IMR-90 (cell line): Measurements from ENCODE around the gene ATP13A1. TPM values are rescaled to one million over a fixed set of nuclear protein-coding genes. Genes with fewer than 3 reads are reported as not detected.

Experiments used
- ATAC-seq: fragments of 200-7000 bp; cut with Tn5 transposase; 2 replicates; pipeline ENCODE4 v1.9.1; 2020; ENCODE audit warnings: low read depth, mild to moderate bottlenecking, moderate library complexity
- BruUV-seq: library from RNA; stranded (reverse); fragments of 400-500 nt; replicated peaks from 2 replicates; lab custom pipeline; 2021; lab: Mats Ljungman, UMichigan
- CTCF ChIA-PET: fragments of 300-600 bp; formaldehyde crosslinking; extraction: SDS; loops from one replicate; lab custom pipeline; 2021; ENCODE audit warnings: antibody characterized with exemption; lab: Yijun Ruan, JAX
- POLR2A ChIA-PET: fragments of 300-600 bp; sonication (Branson Sonifier 250); formaldehyde crosslinking; loops from one replicate; lab custom pipeline; 2022; ENCODE audit warnings: antibody characterized with exemption; ENCODE audit not compliant: unreplicated experiment; lab: Charles Lee
- DNase-seq: peaks from one replicate; pipeline ENCODE4 v3.0.0; 2013
- H2AFZ ChIP-seq: replicated peaks from 2 replicates; pipeline ENCODE3; 2013; ENCODE audit warnings: low read length, mild to moderate bottlenecking; ENCODE audit not compliant: poor library complexity
- H2AK5ac ChIP-seq: 2 replicates; pipeline ENCODE4 v1.6.1; 2013; ENCODE audit warnings: low read depth, low read length, inconsistent platforms
- H2AK9ac ChIP-seq: replicated peaks from 2 replicates; pipeline ENCODE3; 2013; ENCODE audit warnings: mild to moderate bottlenecking, low read depth, low read length, moderate library complexity; ENCODE audit not compliant: poor library complexity
- H2BK120ac ChIP-seq: 2 replicates; pipeline ENCODE4 v1.6.1; 2013; ENCODE audit warnings: low read depth, low read length, inconsistent platforms
- H2BK15ac ChIP-seq: 3 replicates; pipeline ENCODE4 v1.6.1; 2013; ENCODE audit warnings: low read depth, low read length, inconsistent platforms
- H2BK20ac ChIP-seq: 2 replicates; pipeline ENCODE4 v1.6.1; 2013; ENCODE audit warnings: low read depth, mild to moderate bottlenecking, inconsistent platforms, low read length, moderate library complexity
- H2BK5ac ChIP-seq: 2 replicates; pipeline ENCODE4 v1.6.1; 2013; ENCODE audit warnings: mild to moderate bottlenecking, low read depth, low read length, inconsistent platforms; ENCODE audit not compliant: poor library complexity, severe bottlenecking
- H3K14ac ChIP-seq: replicated peaks from 2 replicates; pipeline ENCODE4 v1.6.1; 2013; ENCODE audit warnings: low read depth, low read length, inconsistent platforms
- H3K18ac ChIP-seq: 2 replicates; pipeline ENCODE4 v1.6.1; 2013; ENCODE audit warnings: low read depth, low read length, control low read depth
- H3K23ac ChIP-seq: 2 replicates; pipeline ENCODE4 v1.6.1; 2013; ENCODE audit warnings: low read depth, low read length, inconsistent platforms
- H3K27ac ChIP-seq: 2 replicates; pipeline ENCODE4 v1.5.1; 2013; ENCODE audit warnings: mild to moderate bottlenecking, control low read depth, low read length; ENCODE audit not compliant: insufficient read depth
- H3K27me3 ChIP-seq: 2 replicates; pipeline ENCODE4 v1.6.1; 2013; ENCODE audit warnings: low read length; ENCODE audit not compliant: control insufficient read depth, insufficient read depth
- H3K36me3 ChIP-seq: 2 replicates; pipeline ENCODE4 v1.6.1; 2013; ENCODE audit warnings: low read length, mixed read lengths; ENCODE audit not compliant: control insufficient read depth, insufficient read depth
- H3K4ac ChIP-seq: 2 replicates; pipeline ENCODE4 v1.6.1; 2013; ENCODE audit warnings: low read depth, low read length, inconsistent platforms
- H3K4me1 ChIP-seq: 2 replicates; pipeline ENCODE4 v1.6.1; 2013; ENCODE audit warnings: low read length, mixed read lengths; ENCODE audit not compliant: control insufficient read depth, insufficient read depth
- H3K4me2 ChIP-seq: 2 replicates; pipeline ENCODE4 v1.6.1; 2013; ENCODE audit warnings: low read depth, mild to moderate bottlenecking, control low read depth, low read length, moderate library complexity
- H3K4me3 ChIP-seq: 2 replicates; pipeline ENCODE4 v1.5.1; 2013; ENCODE audit warnings: low read depth, mild to moderate bottlenecking, control low read depth, low read length, moderate library complexity; ENCODE audit not compliant: insufficient read depth
- H3K56ac ChIP-seq: 2 replicates; pipeline ENCODE4 v1.6.1; 2013; ENCODE audit warnings: low read length, inconsistent platforms; ENCODE audit not compliant: insufficient read depth; ENCODE audit errors: extremely low read depth
- H3K79me1 ChIP-seq, 2 experiments: 2 replicates each; pipeline ENCODE4 v1.6.1; 2013; ENCODE audit warnings: low read length in 2 of 2, inconsistent platforms in 1 of 2, low read depth in 1 of 2
- H3K9ac ChIP-seq: 2 replicates; pipeline ENCODE4 v1.6.1; 2013; ENCODE audit warnings: low read depth, low read length, control low read depth
- H3K9me1 ChIP-seq: 2 replicates; pipeline ENCODE4 v1.6.1; 2013; ENCODE audit warnings: low read length, inconsistent platforms; ENCODE audit not compliant: insufficient read depth
- H3K9me3 ChIP-seq: 2 replicates; pipeline ENCODE4 v1.6.1; 2013; ENCODE audit warnings: low read length; ENCODE audit not compliant: control insufficient read depth, insufficient read depth
- H4K20me1 ChIP-seq: 2 replicates; pipeline ENCODE4 v1.6.1; 2013; ENCODE audit warnings: low read length, inconsistent platforms; ENCODE audit not compliant: insufficient read depth
- H4K5ac ChIP-seq: 2 replicates; pipeline ENCODE4 v1.6.1; 2013; ENCODE audit warnings: mild to moderate bottlenecking, low read depth, low read length, control low read depth
- H4K8ac ChIP-seq, 2 experiments: 2 replicates each; pipeline ENCODE4 v1.6.1; 2013; ENCODE audit warnings: low read depth in 2 of 2, low read length in 2 of 2, control low read depth in 1 of 2, inconsistent platforms in 1 of 2
- H4K91ac ChIP-seq: 2 replicates; pipeline ENCODE4 v1.6.1; 2013; ENCODE audit warnings: low read depth, low read length, inconsistent platforms; ENCODE audit not compliant: insufficient read depth
- ELK1 ChIP-seq: fragments of 150-350 bp; IDR thresholded peaks from 2 replicates; pipeline ENCODE4 v1.6.1; 2016; ENCODE audit warnings: low read depth, mild to moderate bottlenecking, low read length, moderate library complexity, borderline replicate concordance
- FOS ChIP-seq: fragments of 150-350 bp; IDR thresholded peaks from 2 replicates; pipeline ENCODE4 v1.6.1; 2016; ENCODE audit warnings: low read depth, low read length
- NFE2L2 ChIP-seq: fragments of 150-350 bp; IDR thresholded peaks from 2 replicates; pipeline ENCODE4 v1.6.1; 2016; ENCODE audit warnings: low read depth, mild to moderate bottlenecking, low read length
- RAD21 ChIP-seq: IDR thresholded peaks from 2 replicates; pipeline ENCODE4 v1.6.1; 2012; ENCODE audit warnings: low read length, improper control_type of control experiment
- RCOR1 ChIP-seq: IDR thresholded peaks from 2 replicates; pipeline ENCODE4 v1.6.1; 2012; ENCODE audit warnings: mild to moderate bottlenecking, low read length, improper control_type of control experiment; ENCODE audit not compliant: insufficient replicate concordance
- SMC3 ChIP-seq: fragments of 150-350 bp; IDR thresholded peaks from 2 replicates; pipeline ENCODE4 v1.6.1; 2016; ENCODE audit warnings: low read depth, mild to moderate bottlenecking, antibody characterized with exemption, low read length, moderate library complexity
- USF2 ChIP-seq: fragments of 150-350 bp; IDR thresholded peaks from 2 replicates; pipeline ENCODE4 v1.6.1; 2017; ENCODE audit warnings: mild to moderate bottlenecking, antibody characterized with exemption, low read length, low read depth
- WGBS, 2 experiments: methylation state at CpG; one replicate each; pipeline versions ENCODE4 v1.1.5 to v1.1.7; 2013; ENCODE audit warnings: missing lambda C conversion rate in 2 of 2; ENCODE audit not compliant: insufficient read length in 1 of 2; ENCODE audit errors: extremely low coverage in 2 of 2; 5-methylcytosine and 5-hydroxymethylcytosine counted together
- dilution Hi-C: fragments of 300-500 bp; cut with HindIII; formaldehyde crosslinking; loops from one replicate; pipeline ENCODE4 v1.14.3; 2018; ENCODE audit warnings: low sequenced_read_pairs; ENCODE audit not compliant: unreplicated experiment
- in situ Hi-C: fragments of 300-500 bp; cut with MboI; formaldehyde crosslinking; loops from 3 replicates; pipeline ENCODE4 v1.14.3; 2019; ENCODE audit warnings: low sequenced_read_pairs, inconsistent platforms, mixed read lengths
- intact Hi-C: fragments of 100-400 bp; cut with micrococcal nuclease; formaldehyde crosslinking; loops from 2 replicates; pipeline ENCODE4 v1.10.0; 2022
- polyA plus RNA-seq, 3 experiments: library from polyadenylated mRNA; depleted of rRNA; stranded (reverse); fragments of >200 nt; gene quantifications; 2 replicates each; pipeline ENCODE4 v1.2.3, GENCODE V29; 2012; ENCODE audit warnings: low replicate concordance in 1 of 3
- total RNA-seq: library from RNA; depleted of rRNA; stranded (reverse); fragments of >200 nt; gene quantifications from 2 replicates; pipeline ENCODE4 v1.2.3, GENCODE V29; 2012

The ATP13A1 gene
- total and polyA plus RNA-seq, 2 of the 4 experiments (the other 2 are of a cell fraction), result 13.3 to 43.8 TPM

GRCh38 chr19:19651076-19651475 is 12.4 kb downstream of the ATP13A1 start:
- Histone ChIP-seq H3K4ac (no peak overlapping the region), H4K8ac (no peak overlapping the region), H4K5ac (no peak overlapping the region), H2BK120ac (no peak overlapping the region), H2BK20ac (no peak overlapping the region), H3K23ac (no peak overlapping the region), H3K4me1 (no peaks in the 10 kb centered on the region), H4K91ac (no peak overlapping the region), H3K9ac (no peak overlapping the region), H2AK9ac (no peak overlapping the region), H3K18ac (no peak overlapping the region), H2AK5ac (no peak overlapping the region), H3K27me3 (no peaks in the 10 kb centered on the region), H3K9me3 (no peaks in the 10 kb centered on the region), H2AFZ (no peak overlapping the region), H3K56ac (no peak overlapping the region), H3K9me1 (no peaks in the 10 kb centered on the region; the same call in 1 of the 2 replicates), H3K27ac (no peak overlapping the region), H2BK5ac (no peak overlapping the region), H3K36me3 (peaks cover 80% of the 10 kb centered on the region), H4K20me1 (no peaks in the 10 kb centered on the region), H2BK15ac (no peak overlapping the region), H3K4me3 (no peak overlapping the region), H3K4me2 (no peak overlapping the region), H3K14ac (no peak overlapping the region), H3K79me1 (peaks cover 0 to 3% of the 10 kb centered on the region in 2 experiments; a peak in 1 of 4 replicates)
- DNase-seq, result no peak
- POLR2A ChIA-PET, result no interaction called here
- intact Hi-C loops (no loop called here), in situ Hi-C loops (no loop called here), dilution Hi-C loops (no loop called here)
- no TSS peak for BruUV-seq
- WGBS, 2 experiments, result 88% methylated on average over 2 of the region's 13 CpGs; no CpG with 5 or more reads in 1 of the 2 experiments
- ATAC-seq, result no peak
- CTCF ChIA-PET, result no interaction called here
- TF ChIP-seq NFE2L2, result no peak
- TF ChIP-seq FOS, result no peak
- no peak for TF ChIP-seq RAD21
- TF ChIP-seq SMC3, result no peak
- TF ChIP-seq RCOR1, result no peak
- TF ChIP-seq USF2, result no peak
- no peak for TF ChIP-seq ELK1
